K562 (cell line): ENCODE data around the gene MARS1. TPM values are rescaled to one million over a fixed set of nuclear protein-coding genes. Genes with fewer than 3 reads are reported as not detected.

Experiments used
- KHSRP ChIP-seq: fragments of 450-650 bp; IDR thresholded peaks from 2 replicates; pipeline ENCODE4 v1.6.1; 2017
- KLF10 ChIP-seq: fragments of 250-450 bp; sonication (Bioruptor Pico); IDR thresholded peaks from 2 replicates; pipeline ENCODE4 v1.6.1; 2021; ENCODE audit warnings: matching md5 sums
- KLF16 ChIP-seq: IDR thresholded peaks from 2 replicates; pipeline ENCODE4 v1.6.1; 2016; ENCODE audit warnings: antibody characterized with exemption
- LCOR ChIP-seq: sonication (generic); formaldehyde crosslinking; IDR thresholded peaks from 2 replicates; pipeline ENCODE4 v1.8.0; 2022; ENCODE audit warnings: mild to moderate bottlenecking, missing genetic modification reagents
- NCOA4 ChIP-seq: fragments of 450-650 bp; IDR thresholded peaks from 2 replicates; pipeline ENCODE4 v1.6.1; 2018; ENCODE audit warnings: mild to moderate bottlenecking; ENCODE audit not compliant: partially characterized antibody
- NFRKB ChIP-seq: fragments of 450-650 bp; IDR thresholded peaks from 2 replicates; pipeline ENCODE4 v1.6.1; 2016; ENCODE audit warnings: low read depth
- NFXL1 ChIP-seq: fragments of 450-650 bp; formaldehyde crosslinking; IDR thresholded peaks from 2 replicates; pipeline ENCODE4 v1.4.0; 2021; ENCODE audit warnings: mild to moderate bottlenecking
- NUFIP1 ChIP-seq: fragments of 450-650 bp; IDR thresholded peaks from 2 replicates; pipeline ENCODE4 v1.6.1; 2018; ENCODE audit not compliant: partially characterized antibody
- POLR2G ChIP-seq: fragments of 200-400 bp; formaldehyde crosslinking; IDR thresholded peaks from 2 replicates; pipeline ENCODE4 v1.6.1; 2017; ENCODE audit warnings: low read depth, mild to moderate bottlenecking, antibody characterized with exemption, low read length, moderate library complexity
- RCOR1 ChIP-seq, 2 experiments: IDR thresholded peaks; 2 replicates each; pipeline ENCODE4 v1.6.1; 2012; ENCODE audit warnings: low read depth in 2 of 2, low read length in 2 of 2, borderline replicate concordance in 1 of 2, improper control_type of control experiment in 1 of 2
- RERE ChIP-seq: sonication (generic); formaldehyde crosslinking; IDR thresholded peaks from 2 replicates; pipeline ENCODE4 v1.8.0; 2023; ENCODE audit warnings: missing genetic modification reagents, mild to moderate bottlenecking, borderline replicate concordance
- RFX5 ChIP-seq: IDR thresholded peaks from 2 replicates; pipeline ENCODE4 v1.6.1; 2011; ENCODE audit warnings: low read depth, mild to moderate bottlenecking, improper control_type of control experiment, low read length
- VEZF1 ChIP-seq: fragments of 200-800 bp; sonication (Bioruptor generic); IDR thresholded peaks from 2 replicates; pipeline ENCODE4 v1.6.1; 2017; ENCODE audit warnings: missing genetic modification characterization, missing compliant biosample characterization
- ZFX ChIP-seq: sonication (generic); formaldehyde crosslinking; IDR thresholded peaks from 2 replicates; pipeline ENCODE4 v1.8.0; 2022; ENCODE audit warnings: mild to moderate bottlenecking, missing genetic modification reagents, moderate library complexity
- ZNF316 ChIP-seq: fragments of 450-650 bp; IDR thresholded peaks from 2 replicates; pipeline ENCODE4 v1.6.1; 2016
- ZNF584 ChIP-seq: fragments of 200-800 bp; sonication (Bioruptor generic); IDR thresholded peaks from 2 replicates; pipeline ENCODE4 v1.6.1; 2016; ENCODE audit warnings: low read depth, mild to moderate bottlenecking, missing genetic modification characterization, missing compliant biosample characterization
- ZNF609 ChIP-seq: sonication (generic); formaldehyde crosslinking; IDR thresholded peaks from 2 replicates; pipeline ENCODE4 v1.8.1; 2023; ENCODE audit warnings: missing genetic modification reagents, mild to moderate bottlenecking, borderline replicate concordance
- ZNF699 ChIP-seq: fragments of 250-450 bp; sonication (Bioruptor Pico); IDR thresholded peaks from 2 replicates; pipeline ENCODE4 v1.8.0; 2021; ENCODE audit warnings: mild to moderate bottlenecking, moderate library complexity; ENCODE audit not compliant: insufficient replicate concordance
- polyA plus RNA-seq, 8 experiments: library from polyadenylated mRNA; depleted of rRNA in 4 of 8; stranded (reverse) in 5 of 8; unstranded in 3 of 8; fragments of >200 nt; fragmentation: Nextera tagmentation in 2 of 8; fragmentation: Illumina TruSeq in 1 of 8; extraction: Ambion mirVana in 2 of 8; extraction: Trizol in 1 of 8; gene quantifications; 2 replicates each; pipeline versions ENCODE4 v1.2.1 to v1.2.3, GENCODE V29; 2011 to 2014; ENCODE audit warnings: inconsistent platforms in 1 of 8, missing spikeins in 1 of 8
- total RNA-seq, 7 experiments: library from RNA; depleted of rRNA in 6 of 7; stranded (reverse); fragments of >200 nt in 6 of 7; fragmentation: Illumina TruSeq in 2 of 7; extraction: Trizol in 2 of 7; gene quantifications; 2 replicates each; pipeline versions ENCODE4 v1.2.1 to v1.2.3, GENCODE V29; 2011 to 2021; ENCODE audit warnings: low replicate concordance in 1 of 7

Gene MARS1
- total and polyA plus RNA-seq, 9 of the 15 experiments (the other 6 are each of a cell fraction or from before 2014, with no cell fraction given): 117 to 382 (median 220) TPM

GRCh38 chr12:57552306-57552651 lies 64.4 kb downstream of the MARS1 start (continued):
- TF ChIP-seq ZNF609 (no peak), VEZF1 (CRISPR knock-in tag) (peak; percentile 95), NFXL1 (CRISPR knock-in tag) (no peak), RFX5 (no peak), NUFIP1 (no peak), NCOA4 (no peak), ZNF316 (no peak), NFRKB (no peak), KHSRP (no peak; the same call in 1 of the 2 replicates), ZFX (CRISPR knock-in tag) (no peak), RERE (no peak), ZNF584 (CRISPR knock-in tag) (no peak), POLR2G (no peak), KLF16 (peak; percentile 88), RCOR1 (IDR thresholded peaks at IDR 0.05; ENCODE audit: borderline replicate concordance in 1 of 2, low read depth in 2 of 2, low read length in 2 of 2) (peak in 1 of 2 experiments; percentile 86; a peak in 2 of 4 replicates), ZNF699 (CRISPR knock-in tag) (no peak), KLF10 (CRISPR knock-in tag) (no peak), LCOR (no peak)
